ENCODE results near the gene PSMG3. TPM values are rescaled to one million over a fixed set of nuclear protein-coding genes. Genes with fewer than 3 reads are reported as not detected.

PSMG3 gene
- total and polyA plus RNA-seq, 2 donors (not counting 3 experiments of a cell fraction or from before 2014, with no cell fraction given), result 25.5 to 49.7 TPM

- no TSS peak for BruUV-seq (replicated peaks)
- ChIA-PET POLR2A (no interaction called here), CTCF (interaction anchor here (1.2 kb wide), 1 partner anchor 19 kb away, joined by 4 read pairs; no protein-coding TSS in a partner anchor)
- no peaks in the 10 kb centered on the region for H3K36me3 ChIP-seq (ENCODE audit: control insufficient read depth in 2 of 2, extremely low read depth in 1 of 2, insufficient read depth in 2 of 2, low read length in 2 of 2)
- H3K27me3 ChIP-seq (ENCODE audit: control insufficient read depth in 2 of 2, insufficient read depth in 2 of 2, low read length in 2 of 2), result peaks cover 0 to 4% of the 10 kb centered on the region in 2 experiments
- H3K79me2 ChIP-seq (ENCODE audit: control insufficient read depth, insufficient read depth, low read length), result no peaks in the 10 kb centered on the region
- H3K9me3 ChIP-seq (replicated peaks; ENCODE audit: control insufficient read depth, insufficient read depth, low read length), result no peaks in the 10 kb centered on the region
- dilution Hi-C loops (cut with MboI; ENCODE audit: extremely low pct_ligation_motif_present, low sequenced_read_pairs) (no loop called here), intact Hi-C loops (cut with micrococcal nuclease) (no loop called here)
- no peak for TF ChIP-seq MAX (IDR thresholded peaks at IDR 0.05; ENCODE audit: insufficient read depth, insufficient read length)
- TF ChIP-seq JUN (IDR thresholded peaks at IDR 0.05; ENCODE audit: borderline replicate concordance, insufficient read depth, insufficient read length, low read depth), result no peak
- TF ChIP-seq MYC (IDR thresholded peaks at IDR 0.05; ENCODE audit: low read depth, low read length), result no peak
- TF ChIP-seq CTCF (IDR thresholded peaks at IDR 0.05; ENCODE audit: extremely low read depth in 1 of 2, insufficient read depth in 1 of 2, low read depth in 1 of 2, low read length in 2 of 2), result no peak
- TF ChIP-seq GATA2 (IDR thresholded peaks at IDR 0.05; ENCODE audit: insufficient read depth, insufficient read length, low read depth, low read length), result no peak
- TF ChIP-seq EZH2 (IDR thresholded peaks at IDR 0.05; ENCODE audit: borderline replicate concordance, low read depth, low read length, severe bottlenecking), result no peak
- TF ChIP-seq POLR2A (IDR thresholded peaks at IDR 0.05; ENCODE audit: low read depth, low read length), result no peak
- no peak for TF ChIP-seq POLR2AphosphoS5 (IDR thresholded peaks at IDR 0.05; ENCODE audit: insufficient read depth, low read depth, low read length)
- H4K20me1 ChIP-seq (replicated peaks; ENCODE audit: control insufficient read depth, extremely low read depth, insufficient read depth, low read length), result no peaks in the 10 kb centered on the region
- DNase-seq (ENCODE audit: low read depth, low spot score), result no peak
- no peak overlapping the region for H2AFZ ChIP-seq (ENCODE audit: low read depth, low read length)
- no peak overlapping the region for H3K4me2 ChIP-seq (ENCODE audit: insufficient read depth, low read length)
- no peak for FAIRE-seq
- H3K4me3 ChIP-seq (replicated peaks in 1 of 3; ENCODE audit: insufficient read depth in 1 of 3, low read depth in 1 of 3, low read length in 3 of 3), result no peak overlapping the region
- no peak overlapping the region for H3K27ac ChIP-seq (ENCODE audit: insufficient read depth, low read depth, low read length)
- no peak overlapping the region for H3K9ac ChIP-seq (replicated peaks; ENCODE audit: extremely low read depth, insufficient read depth, low read length)
- H3K4me1 ChIP-seq (ENCODE audit: control insufficient read depth, extremely low read depth, insufficient read depth, low read length), result no peaks in the 10 kb centered on the region
- no peaks in the 10 kb centered on the region for H3K9me1 ChIP-seq (replicated peaks; ENCODE audit: control insufficient read depth, extremely low read depth, insufficient read depth, low read length)
These were observed 28.0 kb upstream of the PSMG3 start for GRCh38 chr7:1597791-1598190.
